H1 (cell line): ENCODE results near the gene OR10G7.

ENCODE experiments used
- CHD2 ChIP-seq: IDR thresholded peaks from 2 replicates; pipeline ENCODE4 v1.6.1; 2012; ENCODE audit warnings: low read length, improper control_type of control experiment
- RXRA ChIP-seq: IDR thresholded peaks from 2 replicates; pipeline ENCODE4 v1.6.1; 2011; ENCODE audit warnings: low read depth, mild to moderate bottlenecking, low read length, moderate library complexity; ENCODE audit not compliant: insufficient read depth
- TF ChIP-seq, protein P1 (sequence below), 3 experiments: IDR thresholded peaks; 1 replicate in 2 of 3; 2 replicates in 1 of 3; pipeline versions ENCODE4 v1.5.1 to v1.6.1; 2011; ENCODE audit warnings: low read length in 3 of 3, mild to moderate bottlenecking in 3 of 3, inconsistent platforms in 2 of 3, low read depth in 1 of 3, moderate library complexity in 1 of 3; ENCODE audit not compliant: insufficient read depth in 1 of 3; ENCODE audit errors: control extremely low read depth in 1 of 3
- TF ChIP-seq, protein P2 (sequence below): IDR thresholded peaks from 2 replicates; pipeline ENCODE4 v1.6.1; 2012; ENCODE audit warnings: inconsistent platforms

DNA sequence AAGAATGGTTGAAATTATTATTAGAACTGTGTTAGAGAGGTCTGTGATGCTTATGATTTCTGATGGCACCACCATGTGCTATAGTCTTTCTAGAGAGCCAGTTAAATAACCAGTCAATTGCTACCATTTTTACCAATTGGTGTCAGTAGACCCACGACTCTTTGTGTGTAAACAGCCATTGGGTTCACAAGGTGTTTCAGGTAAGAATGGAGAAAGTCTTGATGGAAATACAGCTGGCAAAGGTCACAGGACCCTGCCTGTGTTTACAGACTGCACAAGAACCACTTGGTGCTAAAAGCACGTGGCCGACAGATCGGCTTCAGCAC, 30.5 kb upstream of the OR10G7 start:
- TF ChIP-seq, protein P1, sequence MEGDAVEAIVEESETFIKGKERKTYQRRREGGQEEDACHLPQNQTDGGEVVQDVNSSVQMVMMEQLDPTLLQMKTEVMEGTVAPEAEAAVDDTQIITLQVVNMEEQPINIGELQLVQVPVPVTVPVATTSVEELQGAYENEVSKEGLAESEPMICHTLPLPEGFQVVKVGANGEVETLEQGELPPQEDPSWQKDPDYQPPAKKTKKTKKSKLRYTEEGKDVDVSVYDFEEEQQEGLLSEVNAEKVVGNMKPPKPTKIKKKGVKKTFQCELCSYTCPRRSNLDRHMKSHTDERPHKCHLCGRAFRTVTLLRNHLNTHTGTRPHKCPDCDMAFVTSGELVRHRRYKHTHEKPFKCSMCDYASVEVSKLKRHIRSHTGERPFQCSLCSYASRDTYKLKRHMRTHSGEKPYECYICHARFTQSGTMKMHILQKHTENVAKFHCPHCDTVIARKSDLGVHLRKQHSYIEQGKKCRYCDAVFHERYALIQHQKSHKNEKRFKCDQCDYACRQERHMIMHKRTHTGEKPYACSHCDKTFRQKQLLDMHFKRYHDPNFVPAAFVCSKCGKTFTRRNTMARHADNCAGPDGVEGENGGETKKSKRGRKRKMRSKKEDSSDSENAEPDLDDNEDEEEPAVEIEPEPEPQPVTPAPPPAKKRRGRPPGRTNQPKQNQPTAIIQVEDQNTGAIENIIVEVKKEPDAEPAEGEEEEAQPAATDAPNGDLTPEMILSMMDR (IDR thresholded peaks at IDR 0.05; ENCODE audit: control extremely low read depth in 1 of 3, insufficient read depth in 1 of 3, low read depth in 1 of 3, low read length in 3 of 3), result no peak
- no peak for TF ChIP-seq RXRA
- TF ChIP-seq, protein P2, sequence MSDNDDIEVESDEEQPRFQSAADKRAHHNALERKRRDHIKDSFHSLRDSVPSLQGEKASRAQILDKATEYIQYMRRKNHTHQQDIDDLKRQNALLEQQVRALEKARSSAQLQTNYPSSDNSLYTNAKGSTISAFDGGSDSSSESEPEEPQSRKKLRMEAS, result no peak
- TF ChIP-seq CHD2, result no peak
